Measurements from ENCODE around the gene MYH6. TPM values are rescaled to one million over a fixed set of nuclear protein-coding genes. Genes with fewer than 3 reads are reported as not detected.

MYH6 gene
- total RNA-seq, 2 experiments from 2014 or later: not detected

- DNase-seq: no peak
- CTCF ChIA-PET: interaction anchor here (1.2 to 7.5 kb wide), 3 partner anchors 50 to 257 kb away, joined by 4 to 87 read pairs (median 27); partner anchors contain the start of gene PABPN1
- peaks cover 2% of the 10 kb centered on the region for H3K4me1 Mint-ChIP-seq (ENCODE audit: low read depth)
These were observed 30.2 kb downstream of the MYH6 start for GRCh38 chr14:23377573-23378563.

GRCh38 chr14:23377198-23377550, 30.9 kb downstream of the MYH6 start:
- POLR2A ChIA-PET: interaction anchor here (2.1 kb wide), 1 partner anchor 55 kb away, joined by 7 read pairs; no protein-coding TSS in a partner anchor

More at GRCh38 chr14:23377573-23378563, 30.2 kb downstream of the MYH6 start:
- no peaks in the 10 kb centered on the region for H3K36me3 Mint-ChIP-seq (ENCODE audit: low read depth)
- H3K4me3 Mint-ChIP-seq: no peak overlapping the region
- peaks cover 8% of the 10 kb centered on the region for H3K27me3 Mint-ChIP-seq (ENCODE audit: low read depth)
- H3K9me3 Mint-ChIP-seq (ENCODE audit: insufficient read depth): no peaks in the 10 kb centered on the region
- POLR2A ChIA-PET: interaction anchor here (2.1 kb wide), 1 partner anchor 56 kb away, joined by 7 read pairs; no protein-coding TSS in a partner anchor
- ATAC-seq: no peak
- no peak overlapping the region for H3K27ac Mint-ChIP-seq

GRCh38 chr14:23376482-23377197, 31.4 kb downstream of the MYH6 start, which contains the start of gene CMTM5:
Gene CMTM5, plus strand, starts transcription at chr14:23377046. Its CDS starts 206 bp downstream, at chr14:23377252.
- Mint-ChIP-seq H3K9me3 (ENCODE audit: insufficient read depth) (no peaks in the 10 kb centered on the region), H3K27me3 (ENCODE audit: low read depth) (peaks cover 6% of the 10 kb centered on the region), H3K4me1 (ENCODE audit: low read depth) (peaks cover 10% of the 10 kb centered on the region), H3K27ac (no peak within 1 kb of the TSS), H3K36me3 (ENCODE audit: low read depth) (no peaks in the 10 kb centered on the region), H3K4me3 (no peak within 1 kb of the TSS)
- POLR2A ChIA-PET: interaction anchor here (2.1 kb wide), 1 partner anchor 54 kb away, joined by 7 read pairs; no protein-coding TSS in a partner anchor
- CTCF ChIA-PET: interaction anchor here (7.5 kb wide), 1 partner anchor 49 kb away, joined by 87 read pairs; no protein-coding TSS in a partner anchor
- DNase-seq (no peak), ATAC-seq (no peak)

More at GRCh38 chr14:23377198-23377550, 30.9 kb downstream of the MYH6 start:
- no peak for DNase-seq
- no peak for ATAC-seq
- Mint-ChIP-seq H3K36me3 (ENCODE audit: low read depth) (no peaks in the 10 kb centered on the region), H3K9me3 (ENCODE audit: insufficient read depth) (no peaks in the 10 kb centered on the region), H3K4me1 (ENCODE audit: low read depth) (peaks cover 5% of the 10 kb centered on the region), H3K27ac (no peak overlapping the region), H3K4me3 (no peak overlapping the region), H3K27me3 (ENCODE audit: low read depth) (peaks cover 6% of the 10 kb centered on the region)
- CTCF ChIA-PET: interaction anchor here (7.5 kb wide), 1 partner anchor 50 kb away, joined by 87 read pairs; no protein-coding TSS in a partner anchor

GRCh38 chr14:23375527-23376251, 32.4 kb downstream of the MYH6 start:
- H3K27me3 Mint-ChIP-seq (ENCODE audit: low read depth): peaks cover 6% of the 10 kb centered on the region
- H3K9me3 Mint-ChIP-seq (ENCODE audit: insufficient read depth): no peaks in the 10 kb centered on the region
- DNase-seq: no peak
- H3K4me3 Mint-ChIP-seq: no peak overlapping the region
- CTCF ChIA-PET: interaction anchor here (1.3 kb wide), 1 partner anchor 23 kb away, joined by 5 read pairs; the partner anchor contains the start of gene SLC22A17
- no peak for ATAC-seq
- POLR2A ChIA-PET: interaction anchor here (2.1 kb wide), 1 partner anchor 53 kb away, joined by 7 read pairs; no protein-coding TSS in a partner anchor
- peaks cover 17% of the 10 kb centered on the region for H3K4me1 Mint-ChIP-seq (ENCODE audit: low read depth)
- H3K27ac Mint-ChIP-seq: no peak overlapping the region
- H3K36me3 Mint-ChIP-seq (ENCODE audit: low read depth): no peaks in the 10 kb centered on the region

- CTCF ChIA-PET: interaction anchor here (1.0 kb wide), 1 partner anchor 12 kb away, joined by 4 read pairs; no protein-coding TSS in a partner anchor
- peaks cover 17% of the 10 kb centered on the region for H3K4me1 Mint-ChIP-seq (ENCODE audit: low read depth)
- POLR2A ChIA-PET: no interaction called here
- H3K4me3 Mint-ChIP-seq: no peak overlapping the region
- no peaks in the 10 kb centered on the region for H3K9me3 Mint-ChIP-seq (ENCODE audit: insufficient read depth)
- ATAC-seq (no peak), DNase-seq (no peak)
- H3K27ac Mint-ChIP-seq: no peak overlapping the region
- no peaks in the 10 kb centered on the region for H3K36me3 Mint-ChIP-seq (ENCODE audit: low read depth)
- peaks cover 10% of the 10 kb centered on the region for H3K27me3 Mint-ChIP-seq (ENCODE audit: low read depth)
These were observed 35.0 kb downstream of the MYH6 start for GRCh38 chr14:23373041-23373440.

- Mint-ChIP-seq H3K9me3 (ENCODE audit: insufficient read depth) (no peaks in the 10 kb centered on the region), H3K27me3 (ENCODE audit: low read depth) (peaks cover 15% of the 10 kb centered on the region), H3K27ac (peak within 1 kb of the TSS; percentile 56), H3K4me1 (ENCODE audit: low read depth) (peaks cover 17% of the 10 kb centered on the region), H3K4me3 (no peak within 1 kb of the TSS), H3K36me3 (ENCODE audit: low read depth) (no peaks in the 10 kb centered on the region)
- ATAC-seq (no peak), DNase-seq (no peak)
- ChIA-PET POLR2A (no interaction called here), CTCF (interaction anchor here (1.4 kb wide), 1 partner anchor 8 kb away, joined by 5 read pairs; no protein-coding TSS in a partner anchor)
These were observed 35.6 kb downstream of the MYH6 start, which contains the start of gene IL25 for GRCh38 chr14:23372509-23372908. Gene IL25, plus strand, starts transcription at chr14:23372809.

- ChIA-PET POLR2A (interaction anchor here (0.7 kb wide), 1 partner anchor 185 kb away, joined by 3 read pairs; no protein-coding TSS in a partner anchor), CTCF (interaction anchor here (1.4 kb wide), 1 partner anchor 8 kb away, joined by 5 read pairs; no protein-coding TSS in a partner anchor)
- H3K9me3 Mint-ChIP-seq (ENCODE audit: insufficient read depth): no peaks in the 10 kb centered on the region
- H3K27me3 Mint-ChIP-seq (ENCODE audit: low read depth): peaks cover 22% of the 10 kb centered on the region
- no peaks in the 10 kb centered on the region for H3K36me3 Mint-ChIP-seq (ENCODE audit: low read depth)
- H3K4me3 Mint-ChIP-seq: no peak overlapping the region
- DNase-seq: no peak
- H3K27ac Mint-ChIP-seq: peak overlapping the region; percentile 56
- no peak for ATAC-seq
- H3K4me1 Mint-ChIP-seq (ENCODE audit: low read depth): peaks cover 15% of the 10 kb centered on the region
These were observed 36.2 kb downstream of the MYH6 start for GRCh38 chr14:23371865-23372264.

GRCh38 chr14:23370221-23370620, 37.9 kb downstream of the MYH6 start:
- H3K36me3 Mint-ChIP-seq (ENCODE audit: low read depth): no peaks in the 10 kb centered on the region
- H3K27ac Mint-ChIP-seq: no peak overlapping the region
- DNase-seq (no peak), ATAC-seq (no peak)
- H3K27me3 Mint-ChIP-seq (ENCODE audit: low read depth): peaks cover 27% of the 10 kb centered on the region
- H3K4me3 Mint-ChIP-seq: no peak overlapping the region
- H3K4me1 Mint-ChIP-seq (ENCODE audit: low read depth): peaks cover 15% of the 10 kb centered on the region
- POLR2A ChIA-PET: no interaction called here
- H3K9me3 Mint-ChIP-seq (ENCODE audit: insufficient read depth): no peaks in the 10 kb centered on the region
- CTCF ChIA-PET: interaction anchor here (0.6 to 4.3 kb wide), 2 partner anchors 10 to 30 kb away, joined by 4 to 16 read pairs; no protein-coding TSS in a partner anchor

- peaks cover 8% of the 10 kb centered on the region for H3K4me1 Mint-ChIP-seq (ENCODE audit: low read depth)
- no peak overlapping the region for H3K4me3 Mint-ChIP-seq
These were observed 41.6 kb downstream of the MYH6 start for GRCh38 chr14:23366426-23366921.

GRCh38 chr14:23365732-23366425, 42.2 kb downstream of the MYH6 start:
- Mint-ChIP-seq H3K9me3 (ENCODE audit: insufficient read depth) (no peaks in the 10 kb centered on the region), H3K27me3 (ENCODE audit: low read depth) (peaks cover 41% of the 10 kb centered on the region), H3K4me3 (no peak overlapping the region), H3K4me1 (ENCODE audit: low read depth) (peaks cover 3% of the 10 kb centered on the region), H3K36me3 (ENCODE audit: low read depth) (no peaks in the 10 kb centered on the region), H3K27ac (no peak overlapping the region)
- ChIA-PET CTCF (no interaction called here), POLR2A (no interaction called here)
- no peak for ATAC-seq
- no peak for DNase-seq

More at GRCh38 chr14:23366426-23366921, 41.6 kb downstream of the MYH6 start:
- Mint-ChIP-seq H3K27me3 (ENCODE audit: low read depth) (peaks cover 41% of the 10 kb centered on the region), H3K36me3 (ENCODE audit: low read depth) (no peaks in the 10 kb centered on the region), H3K9me3 (ENCODE audit: insufficient read depth) (no peaks in the 10 kb centered on the region), H3K27ac (no peak overlapping the region)
- ChIA-PET CTCF (interaction anchor here (4.3 kb wide), 1 partner anchor 14 kb away, joined by 16 read pairs; no protein-coding TSS in a partner anchor), POLR2A (interaction anchor here (0.5 kb wide), 1 partner anchor 683 kb away, joined by 4 read pairs; no protein-coding TSS in a partner anchor)
- no peak for ATAC-seq
- no peak for DNase-seq
